NCI-H526 (cell line): ENCODE results near the gene HUS1.
"Not testable (repeated sequence)": the region's sequence is repeated elsewhere in the genome, so short reads cannot be mapped to it uniquely, and the experiment has no call there.

ENCODE experiments used
- DNase-seq, 2 experiments: peaks; one replicate each; lab custom pipeline; 2025; lab: John Stamatoyannopoulos, UW

The HUS1 gene

DNA sequence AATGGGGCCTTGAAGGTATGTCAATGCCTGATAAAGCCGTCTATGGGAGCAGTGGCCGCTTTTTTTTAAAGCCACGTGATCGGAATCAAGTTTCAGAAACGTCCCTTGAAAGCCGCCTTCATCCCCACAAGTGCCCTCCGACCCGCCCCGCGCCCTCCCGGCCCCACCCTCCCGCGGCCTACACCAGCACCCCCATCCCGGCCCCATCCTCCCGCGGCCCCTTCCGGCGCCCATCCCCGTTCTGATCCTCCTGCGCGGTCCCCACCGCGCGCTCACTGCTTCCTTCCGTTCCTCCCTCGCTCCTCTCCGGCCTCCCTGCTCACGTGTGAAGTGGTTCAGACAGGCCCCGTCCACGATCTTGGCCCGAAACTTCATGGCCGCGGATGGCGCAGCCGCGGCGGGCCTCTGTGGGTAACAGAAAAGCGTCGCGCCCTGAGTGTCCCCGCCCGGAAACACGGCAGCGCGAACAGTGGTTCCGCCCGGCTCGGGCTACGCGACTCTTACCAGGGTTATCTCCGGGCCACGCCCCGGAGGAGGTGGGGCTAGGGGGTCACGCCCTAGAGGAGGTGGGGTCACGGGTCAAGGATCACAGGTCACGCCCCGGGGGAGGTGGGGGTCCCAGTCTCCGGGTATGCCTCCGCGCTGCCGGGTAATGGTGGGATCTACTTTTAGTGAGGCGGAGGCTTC lies at the start of gene HUS1:
Gene HUS1 (minus strand): TSS at position 471 of the 687 bp plus-strand sequence. CDS start 96 bp downstream, at position 375.
- peak; percentile 84 to 93 for DNase-seq

DNA sequence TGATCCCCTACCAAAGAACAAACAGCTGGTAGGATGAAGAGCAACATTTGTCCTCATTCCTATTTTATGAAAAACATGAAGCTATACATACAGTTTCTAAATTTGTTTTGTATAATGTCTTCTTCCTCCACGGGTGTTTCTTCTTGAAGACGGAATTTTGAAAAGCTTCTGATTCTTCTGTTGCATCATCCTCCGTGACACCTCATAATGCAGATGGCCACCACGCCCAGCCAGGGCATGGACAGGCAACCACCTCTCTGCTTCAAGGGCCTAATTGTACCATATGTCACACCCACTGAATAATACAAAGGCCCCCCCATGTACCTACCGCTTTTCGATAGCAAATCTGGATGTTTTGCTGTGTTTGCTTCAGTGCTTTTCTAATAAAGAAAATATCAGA lies 49.5 kb upstream of the HUS1 start, which contains the start of gene SUN3:
Gene SUN3 (minus strand): TSS at position 170 of the 400 bp plus-strand sequence. CDS start 169 bp downstream, at position 1.
- no peak for DNase-seq

DNA sequence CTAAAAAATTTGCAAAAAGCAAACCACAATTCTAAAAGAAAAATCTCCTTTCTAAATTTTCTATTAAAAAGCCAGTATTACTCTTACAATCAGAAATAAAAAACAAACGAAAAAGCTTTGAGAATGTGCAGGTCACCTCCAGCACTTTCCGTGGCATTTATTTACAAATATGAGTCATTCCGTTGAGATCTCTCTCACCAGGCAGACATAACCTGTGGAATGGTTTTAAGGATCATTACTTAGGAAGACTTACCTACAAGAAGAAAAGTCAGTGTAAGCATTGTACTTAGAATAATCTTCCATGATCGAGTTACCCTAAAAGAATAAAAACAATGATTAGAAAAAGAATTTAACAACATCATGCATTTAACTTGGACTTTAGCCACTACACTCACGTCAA lies 46.2 kb upstream of the HUS1 start:
- DNase-seq: no peak

DNA sequence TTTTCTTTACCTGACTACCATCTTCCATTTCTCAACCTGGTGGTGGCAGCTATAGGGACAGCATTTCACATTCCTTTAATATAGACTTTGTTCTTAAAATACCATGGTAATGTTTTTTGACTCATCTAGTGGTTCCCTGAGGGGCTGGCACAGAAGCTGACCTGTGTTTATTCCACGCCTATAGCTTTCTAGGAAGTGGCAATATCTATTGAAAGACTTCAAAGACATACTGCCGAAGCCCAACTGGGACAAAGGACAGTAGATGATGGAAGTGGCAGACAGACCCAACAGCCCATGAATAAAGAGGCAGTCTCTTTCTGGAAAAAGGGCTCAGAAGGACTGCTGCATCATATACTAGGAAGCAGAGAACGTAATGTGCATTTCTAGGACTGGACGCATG lies 38.3 kb upstream of the HUS1 start:
- DNase-seq: no peak

DNA sequence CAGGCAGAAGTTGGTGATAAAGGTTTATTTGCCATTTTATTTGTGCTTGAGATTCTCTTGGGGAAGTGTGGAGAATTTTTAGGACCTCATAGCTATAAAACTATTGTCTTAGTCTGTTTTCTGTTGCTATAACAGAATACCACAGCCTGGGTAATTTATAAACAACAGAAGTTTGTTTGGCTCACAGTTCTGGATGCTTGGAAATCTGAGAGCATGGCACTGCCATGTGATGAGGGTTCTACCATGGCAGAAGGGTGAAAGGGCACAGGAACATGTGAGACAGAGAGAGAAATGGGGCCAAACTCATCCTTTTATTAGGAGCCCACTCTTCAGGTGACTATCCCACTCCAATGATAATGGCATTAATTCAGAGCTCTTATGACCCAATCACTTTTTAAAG lies 37.2 kb upstream of the HUS1 start:
- no peak for DNase-seq

DNA sequence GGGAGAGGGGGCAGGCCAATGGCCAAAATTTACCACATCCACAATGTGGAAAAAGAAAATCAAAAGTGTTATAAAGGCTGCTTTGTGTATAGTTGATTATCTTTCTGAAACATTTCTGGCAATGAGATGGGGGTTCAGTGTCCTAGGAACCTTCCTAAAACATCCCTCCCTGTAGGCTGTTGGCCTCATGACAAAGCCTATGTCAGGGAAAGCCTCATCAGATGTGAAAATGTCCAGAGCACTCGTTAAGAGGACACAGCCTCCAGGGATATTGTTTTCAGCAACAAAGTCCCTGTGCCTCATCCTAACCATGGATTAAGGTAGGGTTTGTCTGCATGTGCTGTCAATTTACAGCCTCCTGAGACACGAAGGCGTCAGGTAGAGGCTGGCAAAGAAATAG lies 32.5 kb upstream of the HUS1 start:
- DNase-seq: no peak

DNA sequence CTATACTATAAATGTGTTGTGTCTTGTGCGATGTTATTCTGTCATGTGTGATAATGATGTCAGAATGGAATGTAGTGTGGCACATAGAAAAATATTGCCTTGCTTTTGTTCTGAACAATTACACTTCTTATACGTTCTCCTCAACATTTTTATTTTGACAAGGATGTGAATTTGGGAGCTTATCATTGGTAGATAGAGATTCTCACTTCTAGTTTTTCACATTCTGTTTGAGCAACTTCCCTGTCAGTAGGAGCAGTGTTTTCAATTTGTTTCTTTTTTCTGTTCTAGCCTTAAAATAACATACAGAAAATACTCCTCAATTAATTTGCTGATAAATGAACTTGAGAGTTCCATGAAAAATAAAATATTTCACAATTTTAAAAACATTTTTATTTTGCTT lies 31.9 kb upstream of the HUS1 start:
- no peak for DNase-seq

DNA sequence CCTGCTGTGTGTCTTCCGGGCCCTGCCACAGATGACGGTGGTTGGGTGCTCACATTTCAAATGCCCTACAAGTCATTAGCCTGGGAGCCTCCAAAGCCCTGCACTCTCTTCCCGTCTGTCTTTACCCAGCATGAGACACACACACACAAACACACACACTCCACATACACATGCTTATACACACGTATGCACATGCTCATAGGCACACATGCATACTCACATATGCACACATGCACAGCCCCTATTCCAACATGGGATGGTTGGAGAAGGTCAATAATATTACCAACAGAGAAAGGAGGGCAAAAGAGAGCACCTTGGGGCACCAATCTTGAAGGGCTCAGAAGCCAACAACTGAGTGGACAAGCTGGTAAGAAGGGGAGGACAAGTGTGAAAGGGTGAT lies 30.5 kb upstream of the HUS1 start:
- no peak for DNase-seq

DNA sequence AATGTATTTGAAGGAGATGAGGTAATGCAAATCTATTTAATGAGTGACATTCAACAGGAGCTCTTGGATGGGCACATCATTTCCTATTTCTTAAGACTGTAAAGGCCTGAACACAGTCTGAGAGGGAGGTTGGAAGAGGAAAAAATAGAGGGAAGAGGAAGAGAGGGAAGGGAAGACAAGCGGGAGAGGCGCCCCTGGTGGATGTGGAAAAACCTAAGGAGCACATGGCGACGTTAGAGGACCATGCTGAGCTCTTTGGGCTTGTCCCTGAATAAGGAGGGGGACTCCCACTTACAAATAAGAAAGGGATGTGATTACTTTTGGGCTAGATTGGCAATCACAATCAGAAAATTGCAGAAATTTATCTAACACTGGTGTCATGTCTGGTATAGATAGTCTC lies 29.8 kb upstream of the HUS1 start:
- DNase-seq: no peak

DNA sequence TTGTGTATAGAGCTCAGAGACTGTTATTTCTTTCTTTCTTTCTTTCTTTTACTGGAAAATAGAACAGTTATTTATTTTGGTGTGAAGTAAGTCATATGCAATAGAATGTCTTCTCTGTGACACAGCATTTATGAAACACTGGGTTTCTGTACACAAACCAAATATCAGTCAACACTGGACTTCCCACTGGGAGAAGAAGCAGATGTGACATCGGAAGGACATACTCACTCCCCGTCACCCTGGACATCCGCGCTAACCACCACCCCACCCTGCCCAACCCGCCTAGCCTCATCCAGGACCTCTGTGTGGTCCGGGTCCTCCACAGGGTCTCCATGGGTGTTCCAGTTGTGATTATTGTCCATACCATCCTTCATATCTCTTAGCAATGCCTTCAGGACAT lies 27.5 kb upstream of the HUS1 start:
- DNase-seq: no peak

DNA sequence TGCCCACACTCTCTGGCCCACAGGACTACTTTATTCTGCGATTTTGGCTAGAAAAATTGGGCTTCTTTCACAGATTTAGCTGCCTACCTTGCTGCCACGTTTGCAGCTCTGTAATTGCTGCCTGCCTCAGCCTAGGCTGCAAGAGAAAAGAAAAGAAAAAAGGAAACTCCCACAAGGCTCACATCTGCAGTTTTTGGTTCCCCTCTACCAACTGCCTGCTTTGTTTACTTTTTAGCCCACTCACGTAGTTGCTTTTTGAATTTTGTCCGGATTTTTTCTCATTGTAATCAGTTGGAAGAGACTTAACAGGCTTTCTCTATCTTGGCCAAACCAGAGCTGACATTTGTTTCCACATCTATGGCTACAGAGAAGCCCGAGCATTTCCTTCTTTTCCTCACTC lies 25.2 kb upstream of the HUS1 start:
- no peak for DNase-seq

DNA sequence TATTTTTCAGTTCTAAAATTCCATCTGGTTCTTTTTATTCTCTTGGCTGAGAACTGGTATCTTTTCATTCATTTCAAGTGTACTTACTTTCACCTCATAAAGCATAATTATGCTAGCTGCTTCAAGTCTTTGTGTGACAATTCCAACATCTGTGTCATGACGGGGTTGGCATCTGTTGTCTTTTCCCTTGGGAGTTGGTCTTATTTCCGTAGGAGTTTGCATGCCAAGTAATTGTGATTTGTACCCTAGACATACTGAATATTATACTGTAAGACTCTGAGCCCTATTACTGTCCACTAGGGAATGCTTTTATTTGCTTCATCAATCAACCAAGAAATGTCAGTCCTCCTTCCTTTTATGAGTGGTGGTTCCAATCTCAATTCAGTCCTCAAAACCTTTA lies 24.6 kb upstream of the HUS1 start:
- DNase-seq: no peak

DNA sequence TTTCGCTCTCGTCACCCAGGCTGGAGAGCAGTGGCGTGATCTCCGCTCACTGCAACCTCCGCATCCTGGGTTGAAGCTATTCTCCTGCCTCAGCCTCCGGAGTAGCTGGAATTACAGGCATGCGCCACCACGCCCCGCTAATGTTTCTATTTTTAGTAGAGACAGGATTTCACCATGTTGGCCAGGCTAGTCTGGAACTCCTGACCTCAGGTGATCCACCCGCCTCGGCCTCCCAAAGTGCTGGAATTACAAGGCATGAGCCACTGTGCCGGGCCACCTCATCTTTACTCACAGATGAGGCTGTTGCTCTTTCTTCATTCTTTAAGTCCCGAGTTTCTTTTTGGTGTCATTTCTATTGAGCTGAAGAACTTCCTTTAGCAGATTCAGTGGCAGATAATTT lies 20.7 kb upstream of the HUS1 start:
- DNase-seq: not testable (repeated sequence)

DNA sequence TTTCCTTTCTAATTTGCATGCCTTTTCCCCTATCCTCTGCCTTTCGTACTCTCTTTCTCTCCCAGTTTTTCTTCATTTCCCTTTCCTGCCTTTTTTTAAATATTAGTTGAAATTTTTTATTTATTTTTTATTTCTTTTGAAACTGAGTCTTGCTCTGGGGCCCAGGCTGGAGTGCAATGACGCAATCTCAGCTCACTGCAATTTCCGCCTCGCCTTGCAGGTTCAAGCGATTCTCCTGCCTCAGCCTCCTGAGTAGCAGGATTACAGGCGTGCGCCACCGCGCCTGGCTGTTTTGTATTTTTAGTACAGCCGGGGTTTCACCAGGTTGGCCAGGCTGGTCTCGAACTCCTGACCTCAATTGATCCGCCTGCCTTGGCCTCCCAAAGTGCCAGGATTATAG lies 20.0 kb upstream of the HUS1 start:
- DNase-seq: no peak

DNA sequence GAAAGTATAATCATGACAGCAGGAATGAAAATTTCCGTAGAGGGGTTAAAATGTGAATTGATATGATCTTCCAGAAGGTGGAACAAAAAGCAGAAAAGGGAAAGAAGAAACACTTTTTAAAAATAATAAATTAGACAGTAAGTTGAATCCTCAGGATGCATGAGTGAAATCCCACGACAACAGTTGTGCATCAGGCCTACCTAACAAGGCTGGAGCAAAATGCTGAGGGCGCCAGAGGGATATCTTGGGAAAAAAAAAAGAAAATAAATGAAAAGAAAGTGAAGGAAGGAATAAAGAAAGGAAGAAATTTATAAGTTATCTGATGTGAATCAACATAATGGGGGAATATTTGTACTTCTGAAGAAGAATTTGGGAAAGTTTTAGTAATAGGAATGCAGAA lies 13.0 kb upstream of the HUS1 start:
- DNase-seq: no peak

DNA sequence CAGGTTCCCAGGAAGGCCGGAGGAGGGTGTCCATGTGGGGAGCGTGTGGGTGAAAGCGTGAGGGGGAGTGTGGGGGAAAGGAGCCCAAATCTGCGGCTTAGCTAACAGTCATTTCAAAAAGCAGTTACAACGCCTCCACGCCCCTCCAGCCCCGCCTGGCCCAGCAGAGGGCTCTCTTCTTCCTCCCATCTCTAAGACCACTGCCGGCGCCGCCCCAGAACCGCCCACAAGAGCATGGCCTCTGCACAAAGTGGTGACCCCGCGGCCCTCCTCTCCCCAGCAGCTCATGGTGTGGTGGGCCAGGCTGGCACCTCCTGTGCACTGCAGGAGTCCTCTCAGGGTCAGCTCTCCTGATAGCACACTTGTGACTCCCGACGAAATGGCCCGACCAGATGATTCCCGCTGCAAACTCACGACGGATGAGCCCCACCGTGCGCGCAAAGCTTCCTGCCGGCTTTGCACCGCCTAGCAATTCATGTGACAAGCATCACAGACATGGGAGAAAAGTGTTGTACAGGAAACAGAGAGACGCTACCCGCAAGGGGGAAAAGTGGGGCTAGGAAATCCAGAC lies 12.4 kb upstream of the HUS1 start:
- DNase-seq: peak; percentile 72 to 85

DNA sequence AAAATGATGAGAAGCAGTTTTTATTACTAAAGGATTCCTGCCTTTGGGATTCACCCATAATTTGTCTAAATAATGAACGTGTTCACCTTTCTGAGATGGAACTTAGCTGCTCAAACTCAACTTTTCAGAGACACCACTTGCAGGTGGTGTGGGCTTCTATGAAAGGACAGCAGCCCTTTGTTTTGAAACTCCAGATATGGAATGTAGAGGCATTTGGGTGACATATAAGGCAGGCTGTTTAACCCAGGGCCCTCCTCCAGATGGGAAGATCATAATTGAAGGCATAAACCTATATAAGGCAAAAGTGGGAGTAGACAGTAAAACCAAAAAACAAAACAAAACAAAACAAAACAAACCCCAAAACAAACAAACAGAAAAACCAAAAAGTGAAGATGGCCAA lies 11.9 kb upstream of the HUS1 start:
- no peak for DNase-seq

DNA sequence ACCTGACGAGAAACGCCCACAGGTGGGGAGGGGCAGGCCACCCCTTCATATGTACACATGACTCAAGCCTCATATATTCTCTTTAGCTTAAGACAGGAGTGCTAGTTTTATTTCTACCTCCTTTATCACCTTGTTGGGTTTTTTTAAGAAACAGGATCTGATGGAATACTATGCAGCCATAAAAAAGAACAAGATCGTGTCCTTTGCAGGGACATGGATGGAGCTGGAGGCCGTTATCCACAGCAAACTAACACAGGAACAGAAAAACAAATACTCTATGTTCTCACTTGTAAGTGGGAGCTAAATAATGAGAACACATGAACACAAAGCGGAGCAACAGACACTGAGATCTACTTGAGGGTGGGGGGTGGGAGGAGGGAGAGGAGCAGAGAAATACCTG lies 11.2 kb upstream of the HUS1 start:
- DNase-seq: no peak

DNA sequence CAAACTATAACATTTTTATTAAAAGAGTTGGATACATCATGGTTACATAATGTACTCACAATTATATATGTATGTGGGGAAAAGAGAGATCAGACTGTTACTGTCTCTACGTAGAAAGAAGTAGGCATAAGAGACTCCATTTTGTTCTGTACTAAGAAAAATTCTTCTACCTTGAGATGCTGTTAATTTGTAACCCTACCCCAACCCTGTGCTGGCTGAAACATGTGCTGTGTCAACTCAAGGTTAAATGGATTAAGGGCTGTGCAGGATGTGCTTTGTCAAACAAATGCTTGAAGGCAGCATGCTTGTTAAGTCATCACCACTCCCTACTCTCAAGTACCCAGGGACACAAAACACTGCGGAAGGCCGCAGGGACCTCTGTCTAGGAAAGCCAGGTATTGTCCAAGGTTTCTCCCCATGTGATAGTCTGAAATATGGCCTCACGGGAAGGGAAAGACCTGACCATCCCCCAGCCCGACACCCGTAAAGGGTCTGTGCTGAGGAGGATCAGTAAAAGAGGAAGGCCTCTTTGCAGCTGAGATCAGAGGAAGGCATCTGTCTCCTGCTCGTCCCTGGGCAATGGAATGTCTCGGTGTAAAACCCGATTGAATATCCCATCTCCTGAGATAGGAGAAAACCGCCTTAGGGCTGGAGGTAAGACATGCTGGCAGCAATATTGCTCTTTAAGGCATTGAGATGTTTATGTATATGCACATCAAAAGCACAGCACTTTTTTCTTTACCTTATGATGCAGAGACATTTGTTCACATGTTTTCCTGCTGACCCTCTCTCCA lies 10.4 kb upstream of the HUS1 start:
- DNase-seq: not testable (repeated sequence)

DNA sequence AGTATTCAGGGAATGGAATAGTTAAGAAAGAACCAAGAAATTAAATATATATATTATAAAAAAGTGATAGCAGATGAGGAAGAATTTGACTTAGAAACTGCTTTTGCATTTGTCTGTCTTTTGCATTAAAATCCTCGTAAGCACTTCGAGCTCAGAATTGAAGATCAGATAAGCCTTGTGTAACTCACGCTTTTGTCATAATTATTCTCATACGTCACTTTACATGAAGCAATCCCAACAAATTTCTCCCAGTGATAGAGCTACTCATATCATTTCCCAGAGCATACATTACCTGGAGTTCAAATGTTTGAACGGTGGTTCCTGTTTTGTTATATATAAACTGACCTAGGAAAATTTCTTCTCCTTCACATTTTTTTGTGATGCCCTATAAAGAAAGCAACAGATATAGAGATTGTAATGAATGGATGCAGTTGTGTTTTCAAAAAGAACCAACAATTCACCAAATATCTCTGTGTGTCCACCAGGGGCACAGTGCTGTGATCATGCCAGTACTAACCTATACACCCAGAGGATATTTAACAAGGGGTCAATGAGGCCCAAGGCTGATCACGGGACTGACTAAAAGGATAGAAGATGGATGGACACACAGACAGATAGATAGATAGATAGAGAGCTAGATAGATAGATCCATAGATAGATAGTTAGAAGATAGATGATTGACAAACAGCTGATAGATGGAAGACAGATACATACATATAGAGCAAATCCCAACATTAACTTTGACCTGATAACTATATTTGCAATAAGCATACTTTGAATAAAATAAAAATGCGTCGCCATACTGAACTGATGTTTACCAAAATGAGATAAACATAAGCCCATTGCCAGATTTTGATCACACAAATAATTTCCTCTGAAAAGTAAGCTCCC lies 9.3 kb upstream of the HUS1 start:
- no peak for DNase-seq

DNA sequence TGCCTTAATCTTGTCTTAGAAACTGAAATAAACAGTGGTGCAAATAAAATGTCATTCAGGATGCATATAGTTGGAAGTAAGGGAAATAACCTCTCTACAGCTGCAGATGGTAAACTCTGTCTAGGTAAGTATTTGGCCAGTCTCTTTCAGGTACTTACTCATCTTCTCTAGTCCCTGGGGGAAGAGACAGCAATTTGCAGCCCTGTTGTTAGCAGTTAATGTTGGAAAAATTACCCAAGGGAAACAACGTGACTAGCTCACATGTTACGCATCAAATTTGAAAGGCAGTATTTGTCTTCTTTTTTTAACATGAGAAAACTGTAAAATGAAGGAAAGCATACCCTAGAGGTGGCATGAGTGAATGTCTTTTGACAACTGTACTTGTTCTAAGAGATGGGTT lies 3.2 kb upstream of the HUS1 start:
- DNase-seq: no peak

DNA sequence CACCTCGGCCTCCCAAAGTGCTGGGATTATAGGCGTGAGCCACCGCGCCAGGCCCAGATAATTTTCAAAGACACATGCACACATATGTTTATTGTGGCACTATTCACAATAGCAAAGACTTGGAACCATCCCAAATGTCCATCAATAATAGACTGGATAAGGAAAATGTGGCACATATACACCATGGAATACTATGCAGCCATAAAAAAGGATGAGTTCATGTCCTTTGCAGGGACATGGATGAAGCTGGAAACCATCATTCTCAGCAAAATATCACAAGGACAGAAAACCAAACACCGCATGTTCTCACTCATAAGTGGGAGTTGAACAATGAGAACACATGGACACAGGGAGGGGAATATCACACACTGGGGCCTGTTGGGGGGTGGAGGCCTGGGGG lies 1.2 kb upstream of the HUS1 start:
- DNase-seq: not testable (repeated sequence)
